Endothelial cell of umbilical vein (primary cell): ENCODE results near the gene KARS1. TPM values are rescaled to one million over a fixed set of nuclear protein-coding genes. Genes with fewer than 3 reads are reported as not detected.

Experiments used
- BruUV-seq: library from RNA; stranded (reverse); fragments of 400-500 nt; replicated peaks from 2 replicates; lab custom pipeline; 2021; lab: Mats Ljungman, UMichigan
- CTCF ChIA-PET: fragments of 300-600, 350-600 bp; sonication (Branson Sonifier 250); formaldehyde crosslinking; loops from one replicate; lab custom pipeline; 2021; ENCODE audit warnings: antibody characterized with exemption, inconsistent platforms; lab: Charles Lee
- POLR2A ChIA-PET: fragments of 300-600, 350-600 bp; sonication (Branson Sonifier 250); formaldehyde crosslinking; loops from one replicate; lab custom pipeline; 2021; ENCODE audit warnings: antibody characterized with exemption, inconsistent platforms; lab: Charles Lee
- DNase-seq: peaks from one replicate; pipeline ENCODE4 v3.0.0-alpha.2; 2011; ENCODE audit warnings: low read depth, low spot score
- FAIRE-seq: peaks from 2 replicates; lab custom pipeline; 2011; peaks lifted over from hg19 to GRCh38; lab: Jason Lieb, UNC
- H2AFZ ChIP-seq: 2 replicates; pipeline ENCODE4 v1.6.0; 2012; ENCODE audit warnings: low read depth, low read length, control low read depth, inconsistent platforms
- H3K27ac ChIP-seq: 2 replicates; pipeline ENCODE4 v1.5.1; 2011; ENCODE audit warnings: low read depth, mild to moderate bottlenecking, control low read depth, low read length, moderate library complexity; ENCODE audit not compliant: insufficient read depth
- H3K27me3 ChIP-seq, 2 experiments: 2 replicates each; pipeline versions ENCODE4 v1.6.0 to v1.6.1; 2011; ENCODE audit warnings: low read length in 2 of 2, mixed read lengths in 1 of 2; ENCODE audit not compliant: control insufficient read depth in 2 of 2, insufficient read depth in 2 of 2
- H3K36me3 ChIP-seq, 2 experiments: 2 replicates in 1 of 2; 3 replicates in 1 of 2; pipeline ENCODE4 v1.5.1; 2011; ENCODE audit warnings: low read length in 2 of 2, mild to moderate bottlenecking in 1 of 2, moderate library complexity in 1 of 2; ENCODE audit not compliant: control insufficient read depth in 2 of 2, insufficient read depth in 2 of 2; ENCODE audit errors: extremely low read depth in 1 of 2
- H3K4me1 ChIP-seq: 3 replicates; pipeline ENCODE4 v1.5.1; 2011; ENCODE audit warnings: mild to moderate bottlenecking, low read length; ENCODE audit not compliant: control insufficient read depth, insufficient read depth; ENCODE audit errors: extremely low read depth
- H3K4me2 ChIP-seq: 2 replicates; pipeline ENCODE4 v1.6.1; 2011; ENCODE audit warnings: low read length, control low read depth, mixed read lengths; ENCODE audit not compliant: insufficient read depth
- H3K4me3 ChIP-seq, 3 experiments: fragments of 200-600 bp in 1 of 3; sonication (generic), shearing (Covaris generic) in 1 of 3; replicated peaks in 1 of 3; 2 replicates each; pipeline ENCODE4 v1.5.1; 2011 to 2016; ENCODE audit warnings: control low read depth in 3 of 3, low read length in 3 of 3, mild to moderate bottlenecking in 2 of 3, inconsistent platforms in 1 of 3, low read depth in 1 of 3, moderate library complexity in 1 of 3; ENCODE audit not compliant: insufficient read depth in 1 of 3
- H3K79me2 ChIP-seq: 2 replicates; pipeline ENCODE4 v1.6.0; 2012; ENCODE audit warnings: low read length, inconsistent platforms; ENCODE audit not compliant: control insufficient read depth, insufficient read depth
- H3K9ac ChIP-seq: replicated peaks from 2 replicates; pipeline ENCODE3; 2011; ENCODE audit warnings: low read length, control low read depth; ENCODE audit not compliant: insufficient read depth; ENCODE audit errors: extremely low read depth
- H3K9me1 ChIP-seq: replicated peaks from 3 replicates; pipeline ENCODE4 v1.6.0; 2011; ENCODE audit warnings: mild to moderate bottlenecking, low read length; ENCODE audit not compliant: control insufficient read depth, insufficient read depth; ENCODE audit errors: extremely low read depth
- H3K9me3 ChIP-seq: replicated peaks from 2 replicates; pipeline ENCODE4 v1.5.1; 2012; ENCODE audit warnings: low read length, inconsistent platforms; ENCODE audit not compliant: control insufficient read depth, insufficient read depth
- H4K20me1 ChIP-seq: replicated peaks from 2 replicates; pipeline ENCODE3; 2011; ENCODE audit warnings: mild to moderate bottlenecking, low read length; ENCODE audit not compliant: control insufficient read depth, insufficient read depth; ENCODE audit errors: extremely low read depth
- CTCF ChIP-seq, 2 donors: IDR thresholded peaks; 1 replicate in 1 of 2; 2 replicates in 1 of 2; pipeline ENCODE4 v1.5.1; 2011; ENCODE audit warnings: low read length in 2 of 2, mild to moderate bottlenecking in 2 of 2, moderate library complexity in 2 of 2, control low read depth in 1 of 2, inconsistent platforms in 1 of 2, low read depth in 1 of 2; ENCODE audit not compliant: insufficient read depth in 1 of 2; ENCODE audit errors: extremely low read depth in 1 of 2
- EZH2 ChIP-seq: IDR thresholded peaks from 2 replicates; pipeline ENCODE4 v1.6.1; 2012; ENCODE audit warnings: borderline replicate concordance, low read depth, mild to moderate bottlenecking, moderate library complexity, low read length, inconsistent platforms; ENCODE audit not compliant: severe bottlenecking
- FOS ChIP-seq: IDR thresholded peaks from 2 replicates; pipeline ENCODE4 v1.6.1; 2011; ENCODE audit warnings: mild to moderate bottlenecking, low read length, moderate library complexity, borderline replicate concordance; ENCODE audit not compliant: insufficient read depth
- GATA2 ChIP-seq: IDR thresholded peaks from 2 replicates; pipeline ENCODE4 v1.7.0; 2011; ENCODE audit warnings: low read depth, mild to moderate bottlenecking, moderate library complexity, mixed read lengths, low read length; ENCODE audit not compliant: insufficient read length, insufficient read depth
- JUN ChIP-seq: IDR thresholded peaks from 2 replicates; pipeline ENCODE4 v1.6.1; 2011; ENCODE audit warnings: borderline replicate concordance, low read depth; ENCODE audit not compliant: insufficient read length, insufficient read depth
- MAX ChIP-seq: IDR thresholded peaks from 2 replicates; pipeline ENCODE4 v1.6.1; 2011; ENCODE audit not compliant: insufficient read depth, insufficient read length
- MYC ChIP-seq: IDR thresholded peaks from one replicate; pipeline ENCODE4 v1.6.1; 2011; ENCODE audit warnings: mild to moderate bottlenecking, low read depth, low read length
- POLR2A ChIP-seq: IDR thresholded peaks from 2 replicates; pipeline ENCODE4 v1.6.1; 2012; ENCODE audit warnings: low read depth, mild to moderate bottlenecking, control low read depth, low read length
- POLR2AphosphoS5 ChIP-seq: IDR thresholded peaks from 2 replicates; pipeline ENCODE4 v1.6.1; 2012; ENCODE audit warnings: low read depth, mild to moderate bottlenecking, control low read depth, low read length, moderate library complexity; ENCODE audit not compliant: insufficient read depth
- dilution Hi-C: fragments of 300-500 bp; cut with MboI; formaldehyde crosslinking; loops from one replicate; pipeline ENCODE4 v1.15.0; 2019; ENCODE audit warnings: low sequenced_read_pairs; ENCODE audit not compliant: extremely low pct_ligation_motif_present
- intact Hi-C: fragments of 100-400 bp; cut with micrococcal nuclease; formaldehyde crosslinking; loops from one replicate; pipeline ENCODE4 v1.10.0; 2022
- polyA plus RNA-seq, 4 experiments: library from polyadenylated mRNA; depleted of rRNA in 3 of 4; stranded (reverse) in 3 of 4; unstranded in 1 of 4; fragments of >200 nt; gene quantifications; 2 replicates each; pipeline versions ENCODE4 v1.2.1 to v1.2.3, GENCODE V29; 2011 to 2012; ENCODE audit warnings: missing spikeins in 1 of 4
- total RNA-seq: library from RNA; stranded (reverse); gene quantifications from 2 replicates; pipeline ENCODE4 v1.2.3, GENCODE V29; 2021

The KARS1 gene
- total and polyA plus RNA-seq, 2 donors (not counting 3 experiments of a cell fraction or from before 2014, with no cell fraction given): 83.3 to 146 TPM

- no TSS peak for BruUV-seq
- POLR2A ChIA-PET: no interaction called here
- CTCF ChIA-PET: interaction anchor here (1.0 to 1.2 kb wide), 2 partner anchors 13 to 148 kb away, joined by 3 read pairs; no protein-coding TSS in a partner anchor
- peaks cover 7 to 11% of the 10 kb centered on the region in 2 experiments for H3K36me3 ChIP-seq
- H3K79me2 ChIP-seq: peaks cover 14% of the 10 kb centered on the region
- no peak overlapping the region for H3K9ac ChIP-seq
- dilution Hi-C loops (no loop called here), intact Hi-C loops (no loop called here)
- H3K4me3 ChIP-seq: no peak overlapping the region
- peaks cover 14% of the 10 kb centered on the region for H3K4me1 ChIP-seq
- H3K9me1 ChIP-seq: no peaks in the 10 kb centered on the region
- H3K27ac ChIP-seq: no peak overlapping the region
- H3K9me3 ChIP-seq: no peaks in the 10 kb centered on the region
- TF ChIP-seq FOS (no peak), MYC (no peak), GATA2 (no peak), EZH2 (no peak), JUN (no peak), POLR2A (no peak), POLR2AphosphoS5 (no peak), CTCF (IDR thresholded peaks at IDR 0.05; ENCODE audit: extremely low read depth in 1 of 2, insufficient read depth in 1 of 2, low read depth in 1 of 2, low read length in 2 of 2) (no peak), MAX (no peak)
- no peak for DNase-seq
- no peak overlapping the region for H3K4me2 ChIP-seq
- H3K27me3 ChIP-seq: no peaks in the 10 kb centered on the region
- no peak overlapping the region for H2AFZ ChIP-seq
- H4K20me1 ChIP-seq: no peaks in the 10 kb centered on the region
- FAIRE-seq: no peak
These were observed 28.7 kb downstream of the KARS1 start for GRCh38 chr16:75618780-75619179.
